NCI-H1694 (cell line): ENCODE data around the gene LHPP.
"Not testable (repeated sequence)": the region's sequence is repeated elsewhere in the genome, so short reads cannot be mapped to it uniquely, and the experiment has no call there.

Source experiments
- DNase-seq: peaks from one replicate; lab custom pipeline; 2025; lab: John Stamatoyannopoulos, UW

Gene LHPP

DNA sequence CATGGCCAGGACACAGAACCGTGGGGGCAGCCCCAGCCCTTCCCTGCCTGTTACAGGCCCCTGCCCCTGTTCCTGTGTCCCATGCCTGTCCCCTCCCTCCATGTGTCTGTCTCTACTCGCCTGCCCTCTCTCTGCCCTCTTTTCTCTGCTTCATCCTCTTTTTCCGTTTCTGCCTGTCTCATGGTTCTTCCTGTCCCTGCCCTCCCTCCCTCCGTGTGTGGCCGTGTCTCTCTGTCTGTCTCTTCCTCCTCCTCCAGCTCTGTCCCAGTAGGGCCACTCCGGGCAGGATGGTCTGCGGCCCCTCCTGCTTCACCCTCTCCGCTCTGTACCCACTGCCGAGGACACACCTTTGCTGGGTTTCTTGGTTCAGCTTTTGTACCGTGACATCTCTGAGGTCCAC is 145.2 kb downstream of the LHPP start:
- no peak for DNase-seq

DNA sequence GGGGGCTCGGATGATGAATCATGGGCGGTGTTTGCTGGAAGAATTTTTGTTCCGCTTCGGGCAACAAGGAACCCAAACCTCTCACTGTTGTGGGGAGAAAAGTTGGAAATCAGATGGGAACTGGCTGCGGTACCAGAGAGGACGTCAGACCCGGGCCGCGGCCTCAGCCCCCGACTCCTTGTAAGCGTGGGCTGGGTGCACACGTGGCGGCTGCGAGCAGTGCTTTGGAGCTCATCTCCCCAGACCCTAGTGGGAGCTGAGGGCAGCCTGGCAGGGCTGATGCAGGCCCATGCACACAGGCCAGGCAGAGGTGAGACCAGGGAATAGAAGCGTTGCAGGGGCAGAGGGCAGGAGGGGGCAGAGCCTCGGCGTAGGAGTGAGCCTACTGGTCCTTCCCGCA is 146.1 kb downstream of the LHPP start:
- no peak for DNase-seq

GRCh38 chr10:124608093-124608721 is 146.6 kb downstream of the LHPP start:
- DNase-seq = no peak

- DNase-seq = no peak
These were observed 148.1 kb downstream of the LHPP start for GRCh38 chr10:124609698-124610097.

DNA sequence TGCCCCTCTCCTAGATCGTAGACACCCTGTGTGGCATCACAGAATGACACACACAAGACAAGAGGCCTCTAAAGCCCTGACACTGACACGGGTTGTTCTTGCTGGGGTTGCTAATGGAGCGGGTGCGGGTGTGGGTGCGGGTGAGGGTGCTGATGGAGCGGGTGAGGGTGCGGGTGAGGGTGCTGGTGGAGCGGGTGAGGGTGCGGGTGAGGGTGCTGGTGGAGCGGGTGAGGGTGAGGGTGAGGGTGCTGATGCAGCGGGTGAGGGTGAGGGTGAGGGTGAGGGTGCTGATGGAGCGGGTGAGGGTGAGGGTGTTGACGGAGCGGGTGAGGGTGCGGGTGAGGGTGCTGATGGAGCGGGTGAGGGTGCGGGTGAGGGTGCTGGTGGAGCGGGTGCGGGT is 148.6 kb downstream of the LHPP start:
- DNase-seq = not testable (repeated sequence)

- DNase-seq = not testable (repeated sequence)
These were observed 149.2 kb downstream of the LHPP start for GRCh38 chr10:124610851-124611250.

- DNase-seq = no peak
These were observed 150.1 kb downstream of the LHPP start for GRCh38 chr10:124611738-124612137.

DNA sequence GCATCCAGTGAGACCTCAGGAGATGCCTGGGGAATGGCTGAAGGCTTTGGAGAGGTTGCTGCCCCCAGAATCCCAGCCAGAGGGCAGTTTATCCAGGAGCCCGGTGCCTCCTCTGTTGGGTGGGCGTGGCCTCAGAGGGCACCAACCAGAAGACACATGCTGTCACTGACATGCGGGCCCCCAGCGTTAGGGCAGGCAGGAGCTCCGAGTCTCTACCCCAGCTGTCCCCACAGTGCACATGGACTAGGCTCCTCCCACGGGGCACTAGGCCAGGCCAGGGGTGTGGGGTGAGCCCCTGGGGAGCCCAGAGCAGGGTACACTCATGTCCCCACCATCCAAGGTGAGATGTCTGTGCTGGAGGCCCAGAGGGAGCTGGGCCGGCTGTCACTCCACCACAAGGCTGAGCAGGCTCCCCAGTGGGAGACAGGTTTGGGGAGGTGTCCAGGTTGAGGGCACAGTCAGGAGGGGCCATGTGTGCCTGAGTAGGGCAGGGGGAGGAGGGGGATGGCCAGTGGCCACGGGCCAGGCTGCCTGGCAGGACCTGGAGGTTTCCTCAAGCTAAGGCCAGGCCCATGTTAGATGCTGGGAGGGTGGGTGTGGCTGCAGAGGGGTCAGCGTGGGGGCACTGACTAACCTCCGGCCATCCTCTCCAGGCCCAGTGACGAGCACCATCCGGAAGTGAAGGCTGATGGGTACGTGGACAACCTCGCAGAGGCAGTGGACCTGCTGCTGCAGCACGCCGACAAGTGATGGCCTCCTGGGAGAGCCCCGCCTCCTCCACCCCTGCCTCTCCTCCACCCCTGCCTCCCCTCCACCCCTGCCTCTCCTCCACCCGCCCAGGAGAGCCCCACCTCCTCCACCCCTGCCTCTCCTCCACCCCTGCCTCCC is 151.2 kb downstream of the LHPP start:
- peak; percentile 11 for DNase-seq

DNA sequence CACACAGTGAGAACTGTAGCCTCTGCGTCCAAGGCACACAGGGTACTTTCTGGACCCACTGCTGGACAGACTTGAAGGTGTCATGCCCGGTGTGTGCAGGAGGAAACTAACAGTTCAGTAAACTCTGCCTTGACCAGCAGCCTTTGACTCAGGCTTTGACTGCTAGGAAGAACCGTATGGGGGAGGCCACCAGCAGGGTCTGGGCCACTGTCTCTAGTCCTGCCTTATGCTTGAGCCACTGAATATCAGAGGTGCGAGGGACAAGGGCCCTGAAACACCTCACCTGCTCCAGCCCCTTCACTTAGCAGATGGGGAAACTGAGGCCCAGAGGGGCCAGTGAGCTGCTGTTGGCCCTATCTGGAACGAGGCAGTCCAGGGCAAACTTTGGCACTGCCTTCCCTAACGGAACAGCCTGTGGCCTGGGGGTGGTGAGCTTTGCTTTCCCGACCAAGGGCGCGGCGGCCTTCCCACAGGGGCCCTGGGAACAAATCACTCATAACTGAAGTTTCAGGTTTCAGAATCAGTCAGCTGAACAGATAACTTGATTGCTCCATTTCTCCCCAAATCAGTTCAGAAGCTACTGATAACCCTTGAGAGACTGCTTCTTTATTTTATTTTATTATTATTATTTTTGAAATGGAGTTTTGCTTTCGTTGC is 152.5 kb downstream of the LHPP start:
- no peak for DNase-seq

- DNase-seq = no peak
These were observed 153.6 kb downstream of the LHPP start for GRCh38 chr10:124615259-124615658.

GRCh38 chr10:124616040-124616835 is 154.6 kb downstream of the LHPP start:
- no peak for DNase-seq

- DNase-seq = no peak
These were observed 155.2 kb downstream of the LHPP start for GRCh38 chr10:124616836-124617130.

- no peak for DNase-seq
These were observed 156.9 kb downstream of the LHPP start for GRCh38 chr10:124618470-124619073.

- DNase-seq = no peak
These were observed 157.6 kb downstream of the LHPP start for GRCh38 chr10:124619195-124619594.

GRCh38 chr10:124619802-124620490 is 158.3 kb downstream of the LHPP start:
- DNase-seq = no peak

DNA sequence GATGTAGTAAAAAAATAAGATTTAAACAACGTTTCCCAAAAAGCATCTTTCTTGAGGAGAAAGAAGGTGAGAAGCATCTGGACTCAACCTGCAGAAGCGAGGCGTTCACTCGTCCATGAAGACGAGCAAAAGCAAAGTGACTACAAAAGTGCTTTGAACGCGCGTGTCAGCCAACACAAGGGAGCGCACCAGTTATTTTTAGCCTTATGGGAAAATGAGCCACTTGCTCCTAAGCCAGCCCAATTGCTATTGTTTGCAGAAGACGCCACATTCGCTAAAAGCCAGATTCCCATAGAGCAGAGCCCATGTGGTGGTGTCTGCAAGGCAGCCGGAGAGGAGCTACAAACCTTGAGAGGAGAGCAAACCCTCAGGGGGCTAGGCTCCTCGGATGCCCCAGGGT is 160.0 kb downstream of the LHPP start:
- no peak for DNase-seq

DNA sequence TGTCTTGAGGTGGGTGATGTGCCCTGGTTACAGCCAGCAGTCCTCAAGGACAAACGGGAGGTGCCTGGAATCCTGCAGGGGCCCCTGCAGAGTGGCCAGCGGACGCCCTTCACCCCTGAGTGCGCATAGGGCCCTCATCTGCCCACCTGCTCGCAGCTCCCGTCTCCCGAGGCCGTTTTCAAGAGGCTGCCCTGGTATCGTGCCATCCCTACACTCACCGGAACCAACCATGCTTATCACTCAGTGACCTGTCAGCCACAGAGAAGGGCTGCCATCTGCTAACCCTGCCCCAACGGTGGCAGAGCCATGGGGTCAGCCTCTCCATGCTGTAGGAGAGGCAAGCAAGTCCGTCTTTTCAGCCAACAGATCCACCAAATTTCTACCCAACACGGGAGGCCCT is 160.5 kb downstream of the LHPP start:
- DNase-seq = no peak

DNA sequence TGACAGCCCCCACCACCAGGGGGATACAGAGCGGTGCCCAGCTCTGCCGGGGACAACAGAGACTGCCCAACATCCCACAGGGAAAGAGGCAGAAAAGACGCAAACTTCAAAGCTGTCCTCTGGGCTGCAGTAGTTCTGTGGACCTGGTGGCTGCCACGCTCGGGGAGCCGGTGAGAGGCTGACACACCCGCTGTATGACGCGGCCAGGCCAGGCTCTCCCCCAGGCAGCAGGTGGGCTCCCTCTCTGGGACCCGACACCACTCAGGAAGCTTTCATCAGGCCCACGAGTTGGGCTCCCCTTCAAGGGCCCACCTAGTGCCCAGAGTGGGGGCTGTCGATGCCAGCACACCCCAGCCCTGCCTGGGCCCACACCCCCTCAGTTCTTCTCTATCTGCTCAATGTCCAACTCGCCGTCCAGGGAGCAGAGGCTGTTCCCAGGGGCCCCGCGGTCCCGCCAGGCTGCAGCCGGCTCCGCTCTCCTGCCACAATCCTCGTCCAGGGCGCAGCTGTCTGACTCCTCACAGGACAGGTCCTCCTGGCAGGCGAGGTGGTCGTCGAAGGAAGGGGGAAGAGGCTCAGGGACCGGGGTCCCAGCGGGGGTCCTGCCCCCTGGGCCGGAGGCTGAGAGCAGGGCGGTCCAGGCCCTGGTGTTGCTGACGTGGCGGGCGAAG is 161.4 kb downstream of the LHPP start:
- DNase-seq = no peak

DNA sequence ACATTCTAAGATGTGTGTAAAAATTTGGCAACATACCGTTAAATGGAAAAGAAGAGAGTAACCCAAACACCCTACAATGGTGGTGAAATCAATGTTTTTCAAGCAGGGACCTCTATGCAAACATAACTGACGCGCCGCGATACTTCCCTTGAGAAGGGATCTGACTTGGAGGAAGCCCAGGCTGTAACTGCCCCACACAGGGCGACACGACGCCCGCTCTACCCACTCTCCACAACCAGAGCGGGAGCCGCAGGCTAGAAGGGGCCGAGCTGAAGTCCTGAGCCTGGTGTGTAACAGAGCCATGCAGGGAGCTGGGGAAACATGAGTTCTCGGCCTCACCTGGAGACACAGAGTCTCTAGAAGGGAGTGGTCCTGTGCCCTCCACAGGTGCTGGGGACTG is 162.4 kb downstream of the LHPP start:
- DNase-seq = no peak

DNA sequence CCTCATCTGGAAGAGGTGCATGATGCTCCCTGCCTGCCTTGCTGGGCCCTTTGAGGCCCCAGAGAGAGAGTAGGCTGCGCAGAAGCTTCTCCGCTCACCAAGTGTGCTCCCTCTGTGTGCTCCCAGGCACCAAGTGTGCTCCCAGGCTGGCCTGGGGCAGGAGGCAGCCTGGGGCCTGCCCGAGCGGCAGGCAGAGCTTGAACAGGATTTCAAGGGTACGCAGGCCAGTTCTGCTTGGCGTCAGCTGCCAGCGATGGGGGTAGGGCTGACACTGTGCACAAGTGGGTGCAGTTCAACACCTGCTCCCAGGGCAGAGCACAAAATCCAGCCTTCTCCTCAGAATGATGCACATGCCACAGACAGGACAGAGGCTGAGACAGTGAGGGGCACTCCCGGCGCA is 162.8 kb downstream of the LHPP start:
- no peak for DNase-seq

- no peak for DNase-seq
These were observed 163.3 kb downstream of the LHPP start for GRCh38 chr10:124624895-124625294.
